Epidermal melanocyte (primary cell): Measurements from ENCODE around the gene SNX33.
A peak's percentile ranks its signal among the peaks of the same experiment; 100 is the strongest.
"Not testable (repeated sequence)": the region's sequence is repeated elsewhere in the genome, so short reads cannot be mapped to it uniquely, and the experiment has no call there.

Experiments
- DNase-seq: peaks from one replicate; pipeline ENCODE4 v3.0.0; 2011; ENCODE audit warnings: low spot score; ENCODE audit not compliant: insufficient read length

Gene SNX33

GRCh38 chr15:75680007-75680789 is 32.5 kb downstream of the SNX33 start:
- no peak for DNase-seq

GRCh38 chr15:75682181-75683135 is 34.7 kb downstream of the SNX33 start:
- DNase-seq, result no peak

- DNase-seq, result peak; percentile 69
Measured at GRCh38 chr15:75683646-75684312, 36.1 kb downstream of the SNX33 start.

GRCh38 chr15:75684648-75685047 is 36.9 kb downstream of the SNX33 start:
- DNase-seq, result no peak

GRCh38 chr15:75685195-75685594 is 37.5 kb downstream of the SNX33 start:
- no peak for DNase-seq

GRCh38 chr15:75686212-75686642 is 38.5 kb downstream of the SNX33 start:
- not testable (repeated sequence) for DNase-seq

GRCh38 chr15:75687486-75688277 is 40.0 kb downstream of the SNX33 start:
- no peak for DNase-seq

GRCh38 chr15:75688278-75688557 is 40.5 kb downstream of the SNX33 start:
- DNase-seq, result no peak

GRCh38 chr15:75688831-75689230 is 41.1 kb downstream of the SNX33 start:
- DNase-seq, result no peak

GRCh38 chr15:75689429-75689828 is 41.7 kb downstream of the SNX33 start:
- DNase-seq, result not testable (repeated sequence)

GRCh38 chr15:75692311-75692710 is 44.6 kb downstream of the SNX33 start:
- not testable (repeated sequence) for DNase-seq

- DNase-seq, result not testable (repeated sequence)
Measured at GRCh38 chr15:75693028-75693427, 45.3 kb downstream of the SNX33 start.

GRCh38 chr15:75693501-75694240 is 46.0 kb downstream of the SNX33 start:
- DNase-seq, result peak; percentile 71

GRCh38 chr15:75694241-75695182 is 46.8 kb downstream of the SNX33 start:
- peak; percentile 96 for DNase-seq

- DNase-seq, result no peak
Measured at GRCh38 chr15:75695220-75695619, 47.5 kb downstream of the SNX33 start.

GRCh38 chr15:75695634-75696310 is 48.1 kb downstream of the SNX33 start:
- DNase-seq, result no peak

GRCh38 chr15:75696311-75696720 is 48.6 kb downstream of the SNX33 start:
- DNase-seq, result no peak

GRCh38 chr15:75696854-75697259 is 49.1 kb downstream of the SNX33 start:
- no peak for DNase-seq

- no peak for DNase-seq
Measured at GRCh38 chr15:75697523-75697922, 49.8 kb downstream of the SNX33 start.
